ENCODE results near the gene ATXN7L1.

ATXN7L1 gene

DNA sequence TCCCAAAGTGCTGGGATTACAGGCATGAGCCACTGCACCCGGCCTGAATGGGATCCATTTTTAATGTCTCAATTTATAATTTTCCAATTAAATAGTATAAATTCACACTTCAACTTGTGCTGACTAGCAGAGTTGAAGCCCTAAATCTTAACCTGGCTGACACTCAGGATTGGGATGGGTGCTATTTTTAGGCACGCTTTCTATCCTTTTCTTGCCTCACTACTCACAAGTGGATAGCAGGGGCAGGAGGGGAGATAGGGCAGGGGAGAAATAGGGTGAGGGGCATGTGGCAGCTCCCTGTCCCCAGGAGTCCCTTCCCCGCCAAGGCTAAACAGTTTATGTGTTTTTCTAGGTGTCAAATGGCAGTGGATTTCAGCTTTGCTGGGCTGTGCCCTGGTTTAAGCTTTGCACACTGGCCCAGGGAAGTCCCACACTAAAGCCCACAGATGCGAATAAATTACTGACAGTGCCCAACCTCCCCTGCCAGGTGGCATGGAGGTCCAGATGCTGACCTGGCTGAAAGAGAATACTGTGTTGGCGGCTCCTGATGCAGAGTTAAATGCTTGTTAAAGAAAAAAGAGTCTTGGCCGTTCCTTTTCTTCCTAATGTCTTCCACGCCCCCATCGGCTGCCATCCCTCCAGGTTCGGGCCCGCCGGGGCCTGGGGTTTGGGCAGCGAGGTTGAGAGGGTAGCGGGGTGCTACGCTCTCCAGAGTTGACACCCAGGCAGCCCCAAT is 259.0 kb downstream of the ATXN7L1 start:
- no peak for ATAC-seq
- TF ChIP-seq CSDC2 (CRISPR knock-in tag; IDR thresholded peaks at IDR 0.05) (no peak), SNAI2 (CRISPR knock-in tag; IDR thresholded peaks at IDR 0.05) (no peak), ZFP30 (CRISPR knock-in tag; IDR thresholded peaks at IDR 0.05) (no peak), RARB (CRISPR knock-in tag; IDR thresholded peaks at IDR 0.05) (no peak), TOX (CRISPR knock-in tag; IDR thresholded peaks at IDR 0.05; ENCODE audit: borderline replicate concordance) (no peak), OSR1 (CRISPR knock-in tag; IDR thresholded peaks at IDR 0.05) (no peak), ESRRG (CRISPR knock-in tag; IDR thresholded peaks at IDR 0.05) (no peak), ISL1 (CRISPR knock-in tag; IDR thresholded peaks at IDR 0.05) (no peak), ZNF70 (CRISPR knock-in tag; IDR thresholded peaks at IDR 0.05) (no peak), BACH2 (CRISPR knock-in tag; IDR thresholded peaks at IDR 0.05; ENCODE audit: borderline replicate concordance) (no peak), ZNF565 (CRISPR knock-in tag; conservative IDR thresholded peaks at IDR 0.05; ENCODE audit: low read depth) (no peak), ZC3H10 (CRISPR knock-in tag; IDR thresholded peaks at IDR 0.05) (no peak)
- TF ChIP-seq, protein P1, sequence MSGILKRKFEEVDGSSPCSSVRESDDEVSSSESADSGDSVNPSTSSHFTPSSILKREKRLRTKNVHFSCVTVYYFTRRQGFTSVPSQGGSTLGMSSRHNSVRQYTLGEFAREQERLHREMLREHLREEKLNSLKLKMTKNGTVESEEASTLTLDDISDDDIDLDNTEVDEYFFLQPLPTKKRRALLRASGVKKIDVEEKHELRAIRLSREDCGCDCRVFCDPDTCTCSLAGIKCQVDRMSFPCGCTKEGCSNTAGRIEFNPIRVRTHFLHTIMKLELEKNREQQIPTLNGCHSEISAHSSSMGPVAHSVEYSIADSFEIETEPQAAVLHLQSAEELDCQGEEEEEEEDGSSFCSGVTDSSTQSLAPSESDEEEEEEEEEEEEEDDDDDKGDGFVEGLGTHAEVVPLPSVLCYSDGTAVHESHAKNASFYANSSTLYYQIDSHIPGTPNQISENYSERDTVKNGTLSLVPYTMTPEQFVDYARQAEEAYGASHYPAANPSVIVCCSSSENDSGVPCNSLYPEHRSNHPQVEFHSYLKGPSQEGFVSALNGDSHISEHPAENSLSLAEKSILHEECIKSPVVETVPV (CRISPR knock-in tag; IDR thresholded peaks at IDR 0.05) = no peak
- TF ChIP-seq, protein P2, sequence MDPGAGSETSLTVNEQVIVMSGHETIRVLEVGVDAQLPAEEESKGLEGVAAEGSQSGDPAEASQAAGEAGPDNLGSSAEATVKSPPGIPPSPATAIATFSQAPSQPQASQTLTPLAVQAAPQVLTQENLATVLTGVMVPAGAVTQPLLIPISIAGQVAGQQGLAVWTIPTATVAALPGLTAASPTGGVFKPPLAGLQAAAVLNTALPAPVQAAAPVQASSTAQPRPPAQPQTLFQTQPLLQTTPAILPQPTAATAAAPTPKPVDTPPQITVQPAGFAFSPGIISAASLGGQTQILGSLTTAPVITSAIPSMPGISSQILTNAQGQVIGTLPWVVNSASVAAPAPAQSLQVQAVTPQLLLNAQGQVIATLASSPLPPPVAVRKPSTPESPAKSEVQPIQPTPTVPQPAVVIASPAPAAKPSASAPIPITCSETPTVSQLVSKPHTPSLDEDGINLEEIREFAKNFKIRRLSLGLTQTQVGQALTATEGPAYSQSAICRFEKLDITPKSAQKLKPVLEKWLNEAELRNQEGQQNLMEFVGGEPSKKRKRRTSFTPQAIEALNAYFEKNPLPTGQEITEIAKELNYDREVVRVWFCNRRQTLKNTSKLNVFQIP (CRISPR knock-in tag; IDR thresholded peaks at IDR 0.05; ENCODE audit: borderline replicate concordance, low read depth) = no peak
- TF ChIP-seq, protein P3, sequence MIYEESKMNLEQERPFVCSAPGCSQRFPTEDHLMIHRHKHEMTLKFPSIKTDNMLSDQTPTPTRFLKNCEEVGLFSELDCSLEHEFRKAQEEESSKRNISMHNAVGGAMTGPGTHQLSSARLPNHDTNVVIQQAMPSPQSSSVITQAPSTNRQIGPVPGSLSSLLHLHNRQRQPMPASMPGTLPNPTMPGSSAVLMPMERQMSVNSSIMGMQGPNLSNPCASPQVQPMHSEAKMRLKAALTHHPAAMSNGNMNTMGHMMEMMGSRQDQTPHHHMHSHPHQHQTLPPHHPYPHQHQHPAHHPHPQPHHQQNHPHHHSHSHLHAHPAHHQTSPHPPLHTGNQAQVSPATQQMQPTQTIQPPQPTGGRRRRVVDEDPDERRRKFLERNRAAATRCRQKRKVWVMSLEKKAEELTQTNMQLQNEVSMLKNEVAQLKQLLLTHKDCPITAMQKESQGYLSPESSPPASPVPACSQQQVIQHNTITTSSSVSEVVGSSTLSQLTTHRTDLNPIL (CRISPR knock-in tag; IDR thresholded peaks at IDR 0.05; ENCODE audit: low read depth) = no peak
- TF ChIP-seq, protein P4, sequence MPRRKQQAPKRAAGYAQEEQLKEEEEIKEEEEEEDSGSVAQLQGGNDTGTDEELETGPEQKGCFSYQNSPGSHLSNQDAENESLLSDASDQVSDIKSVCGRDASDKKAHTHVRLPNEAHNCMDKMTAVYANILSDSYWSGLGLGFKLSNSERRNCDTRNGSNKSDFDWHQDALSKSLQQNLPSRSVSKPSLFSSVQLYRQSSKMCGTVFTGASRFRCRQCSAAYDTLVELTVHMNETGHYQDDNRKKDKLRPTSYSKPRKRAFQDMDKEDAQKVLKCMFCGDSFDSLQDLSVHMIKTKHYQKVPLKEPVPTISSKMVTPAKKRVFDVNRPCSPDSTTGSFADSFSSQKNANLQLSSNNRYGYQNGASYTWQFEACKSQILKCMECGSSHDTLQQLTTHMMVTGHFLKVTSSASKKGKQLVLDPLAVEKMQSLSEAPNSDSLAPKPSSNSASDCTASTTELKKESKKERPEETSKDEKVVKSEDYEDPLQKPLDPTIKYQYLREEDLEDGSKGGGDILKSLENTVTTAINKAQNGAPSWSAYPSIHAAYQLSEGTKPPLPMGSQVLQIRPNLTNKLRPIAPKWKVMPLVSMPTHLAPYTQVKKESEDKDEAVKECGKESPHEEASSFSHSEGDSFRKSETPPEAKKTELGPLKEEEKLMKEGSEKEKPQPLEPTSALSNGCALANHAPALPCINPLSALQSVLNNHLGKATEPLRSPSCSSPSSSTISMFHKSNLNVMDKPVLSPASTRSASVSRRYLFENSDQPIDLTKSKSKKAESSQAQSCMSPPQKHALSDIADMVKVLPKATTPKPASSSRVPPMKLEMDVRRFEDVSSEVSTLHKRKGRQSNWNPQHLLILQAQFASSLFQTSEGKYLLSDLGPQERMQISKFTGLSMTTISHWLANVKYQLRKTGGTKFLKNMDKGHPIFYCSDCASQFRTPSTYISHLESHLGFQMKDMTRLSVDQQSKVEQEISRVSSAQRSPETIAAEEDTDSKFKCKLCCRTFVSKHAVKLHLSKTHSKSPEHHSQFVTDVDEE (CRISPR knock-in tag; IDR thresholded peaks at IDR 0.05) = no peak

DNA sequence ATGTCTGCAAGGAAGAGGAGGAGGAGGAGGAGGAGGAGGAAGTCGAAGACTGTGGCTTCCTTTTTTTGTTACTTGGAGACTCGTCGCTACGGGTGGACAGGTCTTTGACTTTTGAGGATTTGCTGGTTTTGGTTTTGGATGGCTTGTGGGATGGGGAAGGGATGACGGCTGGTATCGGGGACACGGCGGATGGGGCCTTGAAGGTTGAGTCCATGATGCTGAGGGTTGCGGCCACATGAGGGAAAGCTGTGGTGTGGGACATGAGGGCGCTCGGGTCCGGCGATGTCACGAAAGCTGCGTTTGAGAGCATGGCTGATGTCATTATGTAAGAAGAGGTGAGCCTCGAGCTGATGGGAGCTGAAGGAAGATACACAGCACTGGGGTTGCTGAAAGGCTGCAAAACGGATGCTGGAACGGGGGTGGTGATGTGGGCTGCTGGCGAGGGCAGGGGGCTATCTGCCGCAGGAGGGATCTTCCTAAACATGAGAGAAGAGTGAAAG is 262.0 kb downstream of the ATXN7L1 start:
- no peak for ATAC-seq
- TF ChIP-seq PPARA (CRISPR knock-in tag; IDR thresholded peaks at IDR 0.05; ENCODE audit: borderline replicate concordance) = no peak
- TF ChIP-seq GLIS3 (CRISPR knock-in tag; IDR thresholded peaks at IDR 0.05) = no peak
- no peak for TF ChIP-seq BACH2 (CRISPR knock-in tag; IDR thresholded peaks at IDR 0.05; ENCODE audit: borderline replicate concordance)
- TF ChIP-seq ZFP3 (CRISPR knock-in tag; IDR thresholded peaks at IDR 0.05) = no peak
- TF ChIP-seq, protein P4 (CRISPR knock-in tag; IDR thresholded peaks at IDR 0.05) = no peak
- TF ChIP-seq, protein P5, sequence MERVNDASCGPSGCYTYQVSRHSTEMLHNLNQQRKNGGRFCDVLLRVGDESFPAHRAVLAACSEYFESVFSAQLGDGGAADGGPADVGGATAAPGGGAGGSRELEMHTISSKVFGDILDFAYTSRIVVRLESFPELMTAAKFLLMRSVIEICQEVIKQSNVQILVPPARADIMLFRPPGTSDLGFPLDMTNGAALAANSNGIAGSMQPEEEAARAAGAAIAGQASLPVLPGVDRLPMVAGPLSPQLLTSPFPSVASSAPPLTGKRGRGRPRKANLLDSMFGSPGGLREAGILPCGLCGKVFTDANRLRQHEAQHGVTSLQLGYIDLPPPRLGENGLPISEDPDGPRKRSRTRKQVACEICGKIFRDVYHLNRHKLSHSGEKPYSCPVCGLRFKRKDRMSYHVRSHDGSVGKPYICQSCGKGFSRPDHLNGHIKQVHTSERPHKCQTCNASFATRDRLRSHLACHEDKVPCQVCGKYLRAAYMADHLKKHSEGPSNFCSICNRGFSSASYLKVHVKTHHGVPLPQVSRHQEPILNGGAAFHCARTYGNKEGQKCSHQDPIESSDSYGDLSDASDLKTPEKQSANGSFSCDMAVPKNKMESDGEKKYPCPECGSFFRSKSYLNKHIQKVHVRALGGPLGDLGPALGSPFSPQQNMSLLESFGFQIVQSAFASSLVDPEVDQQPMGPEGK (CRISPR knock-in tag; IDR thresholded peaks at IDR 0.05; ENCODE audit: borderline replicate concordance) = no peak
- TF ChIP-seq ZNF70 (CRISPR knock-in tag; IDR thresholded peaks at IDR 0.05) = no peak
- TF ChIP-seq SNAI2 (CRISPR knock-in tag; IDR thresholded peaks at IDR 0.05) = no peak
- TF ChIP-seq, protein P2 (CRISPR knock-in tag; IDR thresholded peaks at IDR 0.05; ENCODE audit: borderline replicate concordance, low read depth) = no peak
- no peak for TF ChIP-seq ISL1 (CRISPR knock-in tag; IDR thresholded peaks at IDR 0.05)
- no peak for TF ChIP-seq RARB (CRISPR knock-in tag; IDR thresholded peaks at IDR 0.05)
- TF ChIP-seq ESRRG (CRISPR knock-in tag; IDR thresholded peaks at IDR 0.05) = no peak
- TF ChIP-seq ZC3H10 (CRISPR knock-in tag; IDR thresholded peaks at IDR 0.05) = no peak
- no peak for TF ChIP-seq TOX (CRISPR knock-in tag; IDR thresholded peaks at IDR 0.05; ENCODE audit: borderline replicate concordance)
- no peak for TF ChIP-seq ZFP30 (CRISPR knock-in tag; IDR thresholded peaks at IDR 0.05)
- no peak for TF ChIP-seq ARNTL (CRISPR knock-in tag; IDR thresholded peaks at IDR 0.05; ENCODE audit: borderline replicate concordance, low read depth)
- TF ChIP-seq ZNF565 (CRISPR knock-in tag; conservative IDR thresholded peaks at IDR 0.05; ENCODE audit: low read depth) = no peak
- TF ChIP-seq, protein P1 (CRISPR knock-in tag; IDR thresholded peaks at IDR 0.05) = no peak
- no peak for TF ChIP-seq OSR1 (CRISPR knock-in tag; IDR thresholded peaks at IDR 0.05)
